Neural crest cell (in vitro differentiated cells): ENCODE results near the gene IRS2. TPM values are rescaled to one million over a fixed set of nuclear protein-coding genes. Genes with fewer than 3 reads are reported as not detected.
"Not testable (repeated sequence)": the region's sequence is repeated elsewhere in the genome, so short reads cannot be mapped to it uniquely, and the experiment has no call there.

ENCODE experiments used
- DNase-seq: peaks from one replicate; pipeline ENCODE4 v3.0.0; 2021; ENCODE audit warnings: low read depth, mixed read lengths, low spot score
- H3K27ac Mint-ChIP-seq: one replicate; pipeline ENCODE4 v1.8.0; 2021; ENCODE audit warnings: mild to moderate bottlenecking, mixed read lengths; ENCODE audit not compliant: unreplicated experiment
- H3K27me3 Mint-ChIP-seq: 2 replicates; pipeline ENCODE4 v1.8.0; 2021; ENCODE audit warnings: low read depth, mild to moderate bottlenecking, mixed read lengths
- H3K36me3 Mint-ChIP-seq: 2 replicates; pipeline ENCODE4 v1.8.0; 2021; ENCODE audit warnings: low read depth, mild to moderate bottlenecking, mixed read lengths
- H3K4me1 Mint-ChIP-seq: 2 replicates; pipeline ENCODE4 v1.8.0; 2021; ENCODE audit warnings: mixed read lengths
- H3K4me3 Mint-ChIP-seq: one replicate; pipeline ENCODE4 v1.8.0; 2021; ENCODE audit warnings: mild to moderate bottlenecking, mixed read lengths
- H3K9me3 Mint-ChIP-seq: 2 replicates; pipeline ENCODE4 v1.8.0; 2021; ENCODE audit warnings: mixed read lengths
- total RNA-seq: library from RNA; stranded (reverse); gene quantifications from 2 replicates; pipeline ENCODE4 v1.2.1, GENCODE V29; 2021
- TF ChIP-seq, protein P1 (sequence below): fragments of 200-600 bp; sonication (generic); conservative IDR thresholded peaks from 2 replicates; pipeline ENCODE4 v1.5.0; 2021; ENCODE audit warnings: antibody characterized with exemption, mild to moderate bottlenecking

IRS2 gene
- total RNA-seq, 1 donor from 2014 or later = 7.0 TPM

DNA sequence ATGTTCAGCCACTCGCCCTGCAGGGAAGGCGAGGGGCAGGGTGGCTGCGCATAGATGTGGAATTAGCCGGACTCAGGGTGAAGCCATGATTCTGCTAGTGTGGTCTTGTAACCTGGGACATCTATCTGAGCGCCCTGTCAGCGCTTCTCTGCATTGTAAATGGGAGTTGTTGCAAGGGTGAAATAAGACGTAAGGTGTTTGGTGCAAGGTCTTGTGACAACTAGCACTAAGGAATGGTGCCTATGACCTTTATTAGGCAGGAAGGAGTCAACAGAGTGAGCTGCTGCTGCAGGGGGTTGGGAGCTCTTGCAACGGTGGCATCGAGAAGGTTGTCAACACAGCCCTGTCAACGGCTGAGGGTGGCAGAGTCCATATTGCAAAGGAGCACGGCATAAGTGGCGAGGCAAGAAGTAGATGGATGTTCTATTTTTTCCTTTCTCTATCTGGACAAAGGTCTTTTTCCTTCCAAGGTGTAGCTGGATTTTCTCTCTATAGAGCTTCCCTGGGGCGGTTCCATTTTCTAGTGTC lies 49.3 kb downstream of the IRS2 start:
- no peak overlapping the region for H3K27ac Mint-ChIP-seq
- no peaks in the 10 kb centered on the region for H3K36me3 Mint-ChIP-seq
- DNase-seq = no peak
- H3K27me3 Mint-ChIP-seq = no peaks in the 10 kb centered on the region
- no peak overlapping the region for H3K4me3 Mint-ChIP-seq
- no peaks in the 10 kb centered on the region for H3K4me1 Mint-ChIP-seq
- H3K9me3 Mint-ChIP-seq = no peaks in the 10 kb centered on the region
- TF ChIP-seq, protein P1, sequence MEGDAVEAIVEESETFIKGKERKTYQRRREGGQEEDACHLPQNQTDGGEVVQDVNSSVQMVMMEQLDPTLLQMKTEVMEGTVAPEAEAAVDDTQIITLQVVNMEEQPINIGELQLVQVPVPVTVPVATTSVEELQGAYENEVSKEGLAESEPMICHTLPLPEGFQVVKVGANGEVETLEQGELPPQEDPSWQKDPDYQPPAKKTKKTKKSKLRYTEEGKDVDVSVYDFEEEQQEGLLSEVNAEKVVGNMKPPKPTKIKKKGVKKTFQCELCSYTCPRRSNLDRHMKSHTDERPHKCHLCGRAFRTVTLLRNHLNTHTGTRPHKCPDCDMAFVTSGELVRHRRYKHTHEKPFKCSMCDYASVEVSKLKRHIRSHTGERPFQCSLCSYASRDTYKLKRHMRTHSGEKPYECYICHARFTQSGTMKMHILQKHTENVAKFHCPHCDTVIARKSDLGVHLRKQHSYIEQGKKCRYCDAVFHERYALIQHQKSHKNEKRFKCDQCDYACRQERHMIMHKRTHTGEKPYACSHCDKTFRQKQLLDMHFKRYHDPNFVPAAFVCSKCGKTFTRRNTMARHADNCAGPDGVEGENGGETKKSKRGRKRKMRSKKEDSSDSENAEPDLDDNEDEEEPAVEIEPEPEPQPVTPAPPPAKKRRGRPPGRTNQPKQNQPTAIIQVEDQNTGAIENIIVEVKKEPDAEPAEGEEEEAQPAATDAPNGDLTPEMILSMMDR = no peak

DNA sequence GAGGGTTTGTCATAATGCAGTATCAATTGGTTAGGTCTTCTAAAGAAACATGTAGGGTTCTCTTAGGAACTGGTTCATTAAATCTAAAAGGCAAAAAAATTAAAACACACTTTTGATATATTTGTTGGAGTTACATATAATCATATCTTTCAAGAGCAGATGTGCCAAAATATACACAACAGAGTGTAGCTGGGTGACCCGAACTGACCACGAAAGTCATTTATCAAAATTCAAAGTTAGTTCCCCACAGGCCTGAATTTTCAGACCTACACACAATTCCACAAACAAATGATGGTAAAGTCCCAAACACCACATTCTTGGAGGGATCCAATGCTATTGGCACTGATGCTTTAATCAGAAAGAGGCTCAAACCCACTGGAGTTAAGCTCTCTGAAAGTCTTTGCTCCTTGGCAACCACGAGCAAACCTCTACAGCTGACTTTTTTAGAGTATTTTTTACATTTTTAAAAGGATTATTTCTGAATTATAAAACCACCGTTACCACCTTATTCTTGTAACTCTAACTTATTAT lies 50.9 kb downstream of the IRS2 start:
- TF ChIP-seq, protein P1 = no peak
- Mint-ChIP-seq H3K27me3 (no peaks in the 10 kb centered on the region), H3K27ac (no peak overlapping the region), H3K9me3 (no peaks in the 10 kb centered on the region), H3K4me3 (no peak overlapping the region), H3K36me3 (no peaks in the 10 kb centered on the region), H3K4me1 (no peaks in the 10 kb centered on the region)
- DNase-seq = no peak

DNA sequence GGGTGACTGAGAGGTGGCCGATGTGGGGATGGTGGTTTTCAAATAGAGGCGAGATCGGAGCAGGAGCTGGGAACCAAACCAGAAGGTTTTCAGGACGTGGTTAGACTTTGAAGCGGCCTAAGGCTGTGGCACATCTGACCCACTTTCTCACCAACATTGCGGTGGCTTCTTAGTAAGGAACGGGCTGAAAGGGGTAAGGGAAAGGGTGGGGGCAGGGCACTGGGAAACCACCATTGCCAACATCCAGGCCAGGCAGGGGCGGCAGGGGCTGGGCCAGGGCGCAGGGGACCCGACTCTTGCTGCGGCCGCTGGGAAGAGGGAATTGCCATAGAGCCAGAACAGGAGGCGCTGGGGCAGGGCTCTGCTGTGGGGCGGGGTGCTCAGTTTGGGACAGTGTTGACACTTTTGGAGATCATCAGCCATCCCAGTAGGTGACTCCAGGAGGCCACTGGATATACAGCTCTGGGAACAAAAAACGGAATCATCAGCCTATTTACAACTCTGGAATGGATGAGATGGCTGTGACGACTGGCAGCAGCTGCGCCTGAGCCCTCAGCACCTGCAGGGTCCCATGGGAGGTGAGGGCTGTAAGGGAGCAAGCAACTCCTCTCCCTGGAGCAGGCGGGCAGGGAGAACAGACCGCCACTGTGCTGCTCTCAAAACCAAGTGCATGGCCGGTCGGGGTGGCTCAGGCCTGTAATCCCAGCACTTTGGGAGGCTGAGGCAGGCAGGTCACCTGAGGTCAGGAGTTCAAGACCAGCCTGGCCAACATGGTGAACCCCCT lies 52.2 kb downstream of the IRS2 start:
- H3K4me3 Mint-ChIP-seq = no peak overlapping the region
- no peaks in the 10 kb centered on the region for H3K27me3 Mint-ChIP-seq
- no peaks in the 10 kb centered on the region for H3K9me3 Mint-ChIP-seq
- no peak overlapping the region for H3K27ac Mint-ChIP-seq
- peaks cover 8% of the 10 kb centered on the region for H3K4me1 Mint-ChIP-seq
- no peaks in the 10 kb centered on the region for H3K36me3 Mint-ChIP-seq
- DNase-seq = no peak
- TF ChIP-seq, protein P1 = no peak

DNA sequence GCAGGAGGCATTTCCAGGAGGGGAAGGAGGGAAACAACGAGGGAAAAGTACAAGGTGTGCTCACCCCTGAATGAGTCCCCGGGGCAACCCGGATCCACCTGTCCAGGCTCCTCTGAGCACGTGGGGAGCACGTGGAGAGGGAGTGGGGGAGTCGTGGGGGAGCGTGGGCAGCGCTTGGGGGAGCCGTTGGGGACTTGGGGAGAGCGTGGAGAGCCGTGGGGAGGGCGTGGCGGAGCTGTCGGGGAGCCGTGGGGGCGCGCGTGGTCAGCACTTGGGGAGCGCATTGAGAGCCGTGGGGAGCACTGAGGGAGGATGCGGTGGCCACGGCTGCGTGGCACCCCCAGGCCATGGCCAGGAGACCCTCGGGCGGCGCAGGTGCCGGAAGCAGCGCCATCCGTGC lies 52.8 kb downstream of the IRS2 start:
- H3K4me1 Mint-ChIP-seq = peaks cover 14% of the 10 kb centered on the region
- H3K4me3 Mint-ChIP-seq = no peak overlapping the region
- TF ChIP-seq, protein P1 = no peak
- no peak overlapping the region for H3K27ac Mint-ChIP-seq
- DNase-seq = no peak
- no peaks in the 10 kb centered on the region for H3K27me3 Mint-ChIP-seq
- no peaks in the 10 kb centered on the region for H3K36me3 Mint-ChIP-seq
- H3K9me3 Mint-ChIP-seq = no peaks in the 10 kb centered on the region

DNA sequence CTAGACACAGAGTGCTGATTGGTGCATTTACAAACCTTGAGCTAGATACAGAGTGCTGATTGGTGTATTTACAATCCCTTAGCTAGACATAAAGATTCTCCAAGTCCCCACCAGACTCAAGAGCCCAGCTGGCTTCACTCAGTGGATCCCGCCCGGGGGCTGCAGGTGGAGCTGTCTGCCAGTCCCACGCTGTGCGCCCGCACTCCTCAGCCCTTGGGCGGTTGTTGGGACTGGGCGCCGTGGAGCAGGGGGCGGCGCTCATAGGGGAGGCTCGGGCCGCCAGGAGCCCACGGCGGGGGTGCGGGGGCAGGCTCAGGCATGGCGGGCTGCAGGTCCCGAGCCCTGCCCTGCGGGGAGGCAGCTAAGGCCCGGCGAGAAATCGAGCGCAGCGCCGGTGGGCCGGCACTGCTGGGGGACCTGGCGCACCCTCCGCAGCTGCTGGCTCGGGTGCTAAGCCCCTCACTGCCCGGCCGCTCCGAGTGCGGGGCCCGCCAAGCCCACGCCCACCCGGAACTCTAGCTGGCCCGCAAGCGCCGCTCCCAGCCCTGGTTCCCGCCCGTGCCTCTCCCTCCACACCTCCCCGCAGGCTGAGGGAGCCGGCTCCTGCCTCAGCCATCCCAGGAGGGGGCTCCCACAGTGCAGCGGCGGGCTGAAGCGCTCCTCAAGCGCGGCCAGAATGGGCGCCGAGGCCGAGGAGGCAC lies 53.8 kb downstream of the IRS2 start:
- not testable (repeated sequence) for DNase-seq, H3K4me3 Mint-ChIP-seq, H3K27me3 Mint-ChIP-seq, H3K9me3 Mint-ChIP-seq, H3K27ac Mint-ChIP-seq, H3K36me3 Mint-ChIP-seq
- peaks cover 21% of the 10 kb centered on the region for H3K4me1 Mint-ChIP-seq
